Prostate gland (tissue), 2 donors: ENCODE measurements around the gene TCF12.

Source experiments
- POLR2A ChIP-seq: fragments of 450-650 bp; IDR thresholded peaks from one replicate; pipeline ENCODE4 v1.6.1; 2016; ENCODE audit warnings: antibody characterized with exemption, mild to moderate bottlenecking
- POLR2AphosphoS5 ChIP-seq: sonication (generic); formaldehyde crosslinking; IDR thresholded peaks from one replicate; pipeline ENCODE4 v1.6.1; 2017; ENCODE audit warnings: antibody characterized with exemption
- TF ChIP-seq, protein P1 (sequence below), 4 experiments: fragments of 200-600 bp in 2 of 4; fragments of 450-650 bp in 2 of 4; sonication (generic) in 2 of 4; IDR thresholded peaks; 1 replicate in 3 of 4; 2 replicates in 1 of 4; pipeline ENCODE4 v1.5.1; 2016 to 2019; ENCODE audit warnings: antibody characterized with exemption in 4 of 4, mild to moderate bottlenecking in 2 of 4, moderate library complexity in 2 of 4

DNA sequence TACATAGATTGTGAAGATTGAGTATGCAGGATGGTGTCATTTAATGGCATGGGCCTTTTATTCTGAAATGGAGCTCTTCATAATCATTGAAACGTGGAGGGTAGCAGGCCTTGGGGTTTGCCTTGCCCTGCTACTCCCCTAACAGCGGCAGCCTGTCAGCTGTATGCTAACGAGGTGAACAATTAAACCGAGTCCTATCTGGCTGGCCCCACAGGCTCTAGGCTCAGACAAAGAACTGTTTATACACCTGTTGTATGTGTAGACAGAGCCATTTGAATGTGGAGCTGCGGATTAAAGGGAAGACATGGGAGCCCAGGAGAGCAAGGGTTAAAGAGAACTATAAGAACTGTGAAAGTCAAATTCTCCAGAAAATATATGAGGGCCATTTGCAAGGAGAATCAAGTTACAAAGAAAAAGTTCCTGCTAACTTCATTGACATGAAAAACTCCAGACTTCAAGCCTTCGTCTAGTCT is 341.2 kb downstream of the TCF12 start:
- TF ChIP-seq, protein P1, sequence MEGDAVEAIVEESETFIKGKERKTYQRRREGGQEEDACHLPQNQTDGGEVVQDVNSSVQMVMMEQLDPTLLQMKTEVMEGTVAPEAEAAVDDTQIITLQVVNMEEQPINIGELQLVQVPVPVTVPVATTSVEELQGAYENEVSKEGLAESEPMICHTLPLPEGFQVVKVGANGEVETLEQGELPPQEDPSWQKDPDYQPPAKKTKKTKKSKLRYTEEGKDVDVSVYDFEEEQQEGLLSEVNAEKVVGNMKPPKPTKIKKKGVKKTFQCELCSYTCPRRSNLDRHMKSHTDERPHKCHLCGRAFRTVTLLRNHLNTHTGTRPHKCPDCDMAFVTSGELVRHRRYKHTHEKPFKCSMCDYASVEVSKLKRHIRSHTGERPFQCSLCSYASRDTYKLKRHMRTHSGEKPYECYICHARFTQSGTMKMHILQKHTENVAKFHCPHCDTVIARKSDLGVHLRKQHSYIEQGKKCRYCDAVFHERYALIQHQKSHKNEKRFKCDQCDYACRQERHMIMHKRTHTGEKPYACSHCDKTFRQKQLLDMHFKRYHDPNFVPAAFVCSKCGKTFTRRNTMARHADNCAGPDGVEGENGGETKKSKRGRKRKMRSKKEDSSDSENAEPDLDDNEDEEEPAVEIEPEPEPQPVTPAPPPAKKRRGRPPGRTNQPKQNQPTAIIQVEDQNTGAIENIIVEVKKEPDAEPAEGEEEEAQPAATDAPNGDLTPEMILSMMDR (IDR thresholded peaks at IDR 0.05): no peak
- TF ChIP-seq POLR2A: no peak
- TF ChIP-seq POLR2AphosphoS5: no peak
